Colonic mucosa (tissue), 4 donors: ENCODE data around the gene KIF3A. TPM values are rescaled to one million over a fixed set of nuclear protein-coding genes. Genes with fewer than 3 reads are reported as not detected.

ENCODE experiments used
- DNase-seq: peaks from one replicate; pipeline ENCODE4 v3.0.0-alpha.2; 2020
- H3K27ac ChIP-seq: fragments of 200-600 bp; one replicate; pipeline ENCODE4 v1.8.0; 2021
- H3K27me3 ChIP-seq: fragments of 200-600 bp; one replicate; pipeline ENCODE4 v1.8.0; 2021
- H3K36me3 ChIP-seq: fragments of 200-600 bp; one replicate; pipeline ENCODE4 v1.8.0; 2021
- H3K4me1 ChIP-seq: fragments of 200-600 bp; one replicate; pipeline ENCODE4 v1.8.0; 2021; ENCODE audit warnings: mild to moderate bottlenecking
- H3K4me3 ChIP-seq: fragments of 200-600 bp; one replicate; pipeline ENCODE4 v1.8.0; 2021
- H3K9ac ChIP-seq, 2 donors: one replicate each; pipeline ENCODE4 v1.7.0; 2013; ENCODE audit warnings: control low read depth in 2 of 2, low read depth in 2 of 2, low read length in 2 of 2
- H3K9me3 ChIP-seq: fragments of 200-600 bp; one replicate; pipeline ENCODE4 v1.8.0; 2021
- CTCF ChIP-seq: fragments of 200-600 bp; IDR thresholded peaks from one replicate; pipeline ENCODE4 v1.8.0; 2022; ENCODE audit warnings: antibody characterized with exemption, mild to moderate bottlenecking
- intact Hi-C: fragments of 100-400 bp; cut with DNase I; formaldehyde crosslinking; loops from one replicate; pipeline ENCODE4 v1.14.1; 2022
- total RNA-seq, 2 donors: library from RNA; stranded (reverse); fragmentation: NEBNext Ultra II Directional in 1 of 2; extraction: Animal tissue kit (Norgen Biotek cat#: 25700) in 1 of 2; gene quantifications; one replicate each; pipeline ENCODE4 v1.2.1, GENCODE V29; 2021
- donor health status: healthy.
- donor health status: DM: no; HTN: no; CAD: no.
- donor health status: DM: no; HTN: no; CAD: no.

KIF3A gene
- total RNA-seq, 2 donors from 2014 or later = 4.0 to 5.2 TPM

GRCh38 chr5:132774406-132774805 is 37.1 kb upstream of the KIF3A start:
- Histone ChIP-seq H3K9me3 (no peaks in the 10 kb centered on the region), H3K9ac (peak overlapping the region in 1 of 2 donors; percentile 17), H3K27ac (no peak overlapping the region), H3K4me1 (peaks cover 8% of the 10 kb centered on the region), H3K4me3 (no peak overlapping the region), H3K36me3 (no peaks in the 10 kb centered on the region), H3K27me3 (no peaks in the 10 kb centered on the region)
- intact Hi-C loops = no loop called here
- DNase-seq = no peak
- TF ChIP-seq CTCF = no peak

- Histone ChIP-seq H3K36me3 (no peaks in the 10 kb centered on the region), H3K27me3 (no peaks in the 10 kb centered on the region), H3K4me1 (peaks cover 8% of the 10 kb centered on the region), H3K9me3 (no peaks in the 10 kb centered on the region), H3K27ac (no peak overlapping the region), H3K4me3 (no peak overlapping the region), H3K9ac (no peak overlapping the region)
- DNase-seq = no peak
- no peak for TF ChIP-seq CTCF
- intact Hi-C loops = no loop called here
Observed at GRCh38 chr5:132773601-132774355, 36.4 kb upstream of the KIF3A start.

- Histone ChIP-seq H3K27ac (no peak overlapping the region), H3K36me3 (no peaks in the 10 kb centered on the region), H3K9me3 (no peaks in the 10 kb centered on the region), H3K4me3 (no peak overlapping the region), H3K9ac (no peak overlapping the region), H3K27me3 (no peaks in the 10 kb centered on the region), H3K4me1 (peaks cover 8% of the 10 kb centered on the region)
- intact Hi-C loops = no loop called here
- TF ChIP-seq CTCF = no peak
- DNase-seq = no peak
Observed at GRCh38 chr5:132773114-132773513, 35.8 kb upstream of the KIF3A start.

GRCh38 chr5:132772291-132773070 is 35.1 kb upstream of the KIF3A start:
- no peaks in the 10 kb centered on the region for H3K27me3 ChIP-seq
- no peak overlapping the region for H3K4me3 ChIP-seq
- H3K27ac ChIP-seq = no peak overlapping the region
- no peak for DNase-seq
- intact Hi-C loops = no loop called here
- H3K4me1 ChIP-seq = peaks cover 8% of the 10 kb centered on the region
- no peaks in the 10 kb centered on the region for H3K9me3 ChIP-seq
- no peaks in the 10 kb centered on the region for H3K36me3 ChIP-seq
- H3K9ac ChIP-seq = no peak overlapping the region
- TF ChIP-seq CTCF = no peak

- Histone ChIP-seq H3K4me3 (no peak overlapping the region), H3K27ac (no peak overlapping the region), H3K36me3 (no peaks in the 10 kb centered on the region), H3K9me3 (no peaks in the 10 kb centered on the region), H3K27me3 (no peaks in the 10 kb centered on the region), H3K4me1 (peaks cover 8% of the 10 kb centered on the region), H3K9ac (no peak overlapping the region)
- no peak for TF ChIP-seq CTCF
- intact Hi-C loops = no loop called here
- no peak for DNase-seq
Observed at GRCh38 chr5:132771503-132771998, 34.2 kb upstream of the KIF3A start.
